NCI-H345 treated with DMSO at 0.1 percent for 48 hours (cell line): Measurements from ENCODE around the gene CAMSAP1.

Experiments used
- DNase-seq: peaks from one replicate; lab custom pipeline; 2025; ENCODE audit not compliant: unreplicated experiment; lab: John Stamatoyannopoulos, UW

Gene CAMSAP1

GRCh38 chr9:135778421-135778820, 128.9 kb downstream of the CAMSAP1 start:
- no peak for DNase-seq

GRCh38 chr9:135777623-135778177, 129.6 kb downstream of the CAMSAP1 start:
- no peak for DNase-seq

- no peak for DNase-seq
These were observed 130.3 kb downstream of the CAMSAP1 start for GRCh38 chr9:135776893-135777622.

- DNase-seq, result no peak
These were observed 131.4 kb downstream of the CAMSAP1 start for GRCh38 chr9:135775911-135776310.

GRCh38 chr9:135774794-135775525, 132.4 kb downstream of the CAMSAP1 start:
- no peak for DNase-seq

- DNase-seq, result no peak
These were observed 133.1 kb downstream of the CAMSAP1 start for GRCh38 chr9:135774239-135774747.

GRCh38 chr9:135773530-135774238, 133.7 kb downstream of the CAMSAP1 start:
- no peak for DNase-seq

GRCh38 chr9:135772702-135773493, 134.4 kb downstream of the CAMSAP1 start:
- no peak for DNase-seq

- DNase-seq, result no peak
These were observed 135.2 kb downstream of the CAMSAP1 start for GRCh38 chr9:135772056-135772646.

GRCh38 chr9:135771401-135772051, 135.8 kb downstream of the CAMSAP1 start:
- no peak for DNase-seq

GRCh38 chr9:135770771-135771170, 136.6 kb downstream of the CAMSAP1 start:
- DNase-seq, result no peak

- DNase-seq, result no peak
These were observed 137.2 kb downstream of the CAMSAP1 start for GRCh38 chr9:135770203-135770535.

- no peak for DNase-seq
These were observed 137.7 kb downstream of the CAMSAP1 start for GRCh38 chr9:135769489-135770202.

GRCh38 chr9:135768516-135769218, 138.7 kb downstream of the CAMSAP1 start:
- no peak for DNase-seq

- no peak for DNase-seq
These were observed 140.6 kb downstream of the CAMSAP1 start for GRCh38 chr9:135766707-135767106.

- DNase-seq, result no peak
These were observed 141.1 kb downstream of the CAMSAP1 start for GRCh38 chr9:135766251-135766650.

- DNase-seq, result no peak
These were observed 141.9 kb downstream of the CAMSAP1 start for GRCh38 chr9:135765416-135765815.

- no peak for DNase-seq
These were observed 142.6 kb downstream of the CAMSAP1 start for GRCh38 chr9:135764731-135765130.
